Activated gamma-delta T cell treated with Interleukin-2 at 50 U/mL for 16 hours (primary cell): ENCODE measurements around the gene BMX.

Source experiments
- DNase-seq: peaks from one replicate; pipeline ENCODE4 v3.0.0-alpha.2; 2020

The BMX gene

DNA sequence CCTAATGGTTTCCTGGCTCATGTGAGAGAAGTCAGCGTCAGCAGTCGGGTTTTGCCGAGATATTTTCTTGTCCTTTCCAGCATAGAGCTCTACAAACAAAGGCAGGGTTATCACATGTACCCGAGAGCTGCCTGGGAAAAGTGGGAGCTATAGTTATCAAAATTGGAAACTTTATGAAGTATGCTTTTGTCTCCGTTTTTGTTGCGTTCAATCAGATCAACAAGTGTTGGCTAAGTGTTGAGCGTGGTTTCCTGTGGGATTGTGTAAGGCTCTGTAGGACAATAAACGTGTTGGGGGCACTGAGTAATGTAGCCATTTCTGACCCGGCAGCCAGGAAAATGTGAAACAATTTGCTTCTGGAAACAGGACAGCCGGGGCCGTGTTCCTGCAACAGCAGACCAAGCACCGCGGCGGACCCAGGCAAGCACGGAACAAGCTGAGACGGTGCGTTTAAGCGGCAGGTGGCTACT, at the start of gene BMX:
TSS of gene BMX (plus strand) at position 311 of the 470 bp plus-strand sequence. CDS start 7,547 bp downstream, outside the sequence.
- no peak for DNase-seq

DNA sequence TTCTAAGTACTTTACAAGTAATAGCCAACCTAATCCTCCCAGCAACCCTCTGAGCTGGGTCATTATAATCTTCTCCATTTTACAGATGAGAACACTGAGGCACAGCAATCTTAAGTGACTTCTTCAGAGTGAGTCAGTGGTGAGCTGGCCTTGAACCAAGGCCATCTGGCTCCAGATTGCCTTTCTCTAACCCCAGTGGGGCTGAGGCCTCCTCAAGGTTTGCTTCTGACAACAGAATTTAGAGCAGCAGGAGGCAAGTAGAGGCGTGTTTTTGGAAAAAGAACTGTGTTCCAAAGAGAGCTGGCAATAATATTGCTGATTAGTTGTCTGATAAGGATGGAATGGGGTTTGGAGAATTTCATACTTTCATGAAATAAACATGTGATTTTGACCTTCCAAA, 48.7 kb upstream of the BMX start:
- DNase-seq, result no peak

DNA sequence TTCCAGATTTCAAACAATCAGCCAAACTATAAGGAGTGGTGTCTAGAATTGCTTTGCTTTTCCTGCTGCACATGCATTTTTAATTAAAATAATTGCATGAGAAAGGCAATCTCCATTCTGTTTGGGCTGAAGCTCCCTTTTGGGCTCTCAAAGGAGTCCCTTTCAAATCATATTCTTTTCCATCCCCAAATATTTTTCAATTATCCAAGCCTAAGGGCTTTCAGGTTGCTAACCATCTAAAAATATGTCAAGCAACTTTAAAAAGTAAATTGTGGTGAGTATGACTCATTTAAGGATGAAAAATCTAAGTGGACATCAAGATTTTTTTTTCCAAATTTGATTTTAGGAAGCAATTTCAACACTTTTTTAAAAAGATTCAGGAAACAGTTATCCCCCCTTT, 35.9 kb upstream of the BMX start:
- no peak for DNase-seq

DNA sequence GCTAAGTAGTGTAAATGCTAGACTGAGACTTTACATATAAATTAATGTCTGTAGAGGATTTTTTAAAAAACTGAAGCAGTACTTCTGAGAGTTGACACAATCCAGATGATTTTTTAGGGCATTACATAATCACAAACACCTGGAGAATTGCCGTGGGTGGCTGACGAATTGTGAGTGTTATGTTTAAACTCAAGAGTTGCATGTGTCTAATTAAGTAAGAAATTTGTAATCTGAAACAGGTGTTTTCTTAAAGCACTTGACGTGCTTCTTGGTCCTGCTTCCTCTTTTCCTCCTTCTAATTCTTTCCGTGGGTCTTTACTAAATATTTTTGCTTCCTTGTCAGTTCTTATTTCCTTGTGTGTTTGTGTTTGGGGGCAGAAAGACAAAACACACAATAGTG, 35.3 kb upstream of the BMX start:
- DNase-seq, result no peak

- no peak for DNase-seq
Observed at GRCh38 chrX:15465896-15466651, 34.5 kb upstream of the BMX start.

DNA sequence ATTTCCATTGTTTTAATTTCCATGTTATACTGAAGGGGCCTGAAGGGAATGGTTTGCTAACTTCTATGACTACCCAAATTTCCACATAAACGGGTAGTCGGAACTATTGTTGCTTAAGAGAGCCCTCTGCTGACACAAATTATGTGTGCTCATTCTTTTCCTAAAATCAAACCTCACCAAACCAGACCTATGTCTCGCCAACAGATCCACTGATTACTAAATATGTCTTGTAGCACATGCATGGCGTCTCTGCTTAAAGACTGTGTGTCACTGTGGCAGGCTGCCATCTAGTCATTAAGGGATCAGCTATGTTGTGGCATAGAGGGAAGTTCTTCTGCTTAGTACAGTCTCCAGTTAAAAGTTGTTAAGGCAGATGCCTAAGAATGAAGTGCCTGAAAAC, 32.6 kb upstream of the BMX start:
- DNase-seq, result no peak

DNA sequence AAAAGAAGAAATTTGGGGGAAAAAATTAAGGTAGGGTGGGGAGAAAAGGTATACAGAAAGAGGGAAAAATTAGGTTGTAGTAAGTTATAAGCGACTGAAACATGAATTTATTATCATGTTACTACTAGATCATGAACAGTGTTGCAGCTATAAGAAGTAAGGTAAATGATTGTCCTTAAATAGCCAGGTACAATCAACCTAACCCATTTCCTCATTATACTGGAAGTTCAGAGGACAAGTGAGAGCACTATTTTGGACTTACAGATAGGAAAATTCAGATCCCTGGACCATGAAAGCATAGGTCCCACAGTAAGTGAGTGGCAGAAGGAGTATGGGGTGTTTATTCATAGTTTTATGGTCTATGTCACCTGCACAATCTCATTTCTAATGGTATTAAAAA, 31.0 kb upstream of the BMX start:
- DNase-seq, result no peak

- DNase-seq, result peak; percentile 46
Observed at GRCh38 chrX:15471028-15471427, 29.6 kb upstream of the BMX start.

- no peak for DNase-seq
Observed at GRCh38 chrX:15472531-15472930, 28.1 kb upstream of the BMX start.

DNA sequence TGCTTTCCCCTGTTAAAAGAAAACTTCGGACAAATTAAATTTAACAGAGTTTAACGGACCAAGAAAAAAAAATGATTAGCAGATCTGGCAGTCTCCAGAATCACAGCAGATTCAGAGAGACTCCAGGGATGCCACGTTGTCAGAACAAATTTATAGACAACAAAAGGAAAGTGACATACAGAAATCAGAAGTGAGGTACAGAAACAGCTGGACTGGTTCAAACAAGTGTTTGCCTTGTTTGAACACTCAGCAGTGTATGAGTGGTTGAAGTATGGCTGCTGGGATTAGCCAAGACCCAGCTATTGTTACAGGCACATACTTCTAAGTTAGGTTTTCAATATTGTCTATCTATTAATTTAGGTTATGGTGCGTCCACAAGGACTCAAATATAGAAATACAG, 26.6 kb upstream of the BMX start:
- no peak for DNase-seq

- DNase-seq, result no peak
Observed at GRCh38 chrX:15475021-15475420, 25.6 kb upstream of the BMX start.

DNA sequence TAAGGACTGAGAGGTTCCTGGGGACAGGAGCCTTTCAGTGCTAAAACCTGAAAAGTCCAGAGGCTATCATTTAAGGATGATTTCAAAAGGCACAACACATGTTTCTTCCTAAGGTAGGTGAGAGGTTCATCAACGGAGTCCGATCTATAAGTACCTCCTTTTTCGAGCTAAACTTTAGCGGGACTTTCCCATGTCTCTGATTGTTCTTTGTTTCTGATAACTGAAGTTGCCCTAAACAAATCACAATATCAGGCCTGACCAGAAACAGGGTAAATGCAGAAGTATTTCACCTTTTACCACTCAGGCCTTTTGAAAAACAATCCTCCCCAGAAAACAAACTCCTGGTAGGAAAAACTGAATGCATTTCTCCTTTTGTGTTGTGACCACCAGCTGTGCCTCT, 25.1 kb upstream of the BMX start:
- no peak for DNase-seq

GRCh38 chrX:15483891-15484290, 16.7 kb upstream of the BMX start:
- DNase-seq, result no peak

DNA sequence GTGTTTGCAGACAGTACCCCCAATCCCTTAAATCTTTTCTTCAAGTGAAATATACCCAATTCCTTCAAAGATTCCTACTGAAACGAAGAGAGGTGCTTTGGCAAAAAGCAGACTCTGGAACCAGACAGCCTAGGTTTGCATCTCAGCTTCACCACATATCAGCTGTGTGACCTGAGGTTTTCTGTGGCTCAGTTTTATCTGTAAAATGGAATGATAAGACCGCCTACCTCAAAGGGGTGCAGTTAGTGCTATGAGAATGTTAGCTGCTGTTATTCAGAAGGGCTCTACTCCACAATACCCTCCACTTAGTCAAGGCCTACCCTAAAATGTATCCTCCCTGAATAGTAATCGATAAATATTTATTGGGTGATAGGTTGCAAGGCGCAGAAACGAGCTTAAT, 8.1 kb upstream of the BMX start:
- DNase-seq, result no peak

GRCh38 chrX:15493118-15493962, 7.3 kb upstream of the BMX start, which contains the start of gene PIR:
Gene PIR, minus strand, starts transcription at chrX:15493333. Its CDS starts 2,076 bp downstream, at chrX:15491257.
- peak; percentile 26 for DNase-seq

- no peak for DNase-seq
Observed at GRCh38 chrX:15495801-15496200, 4.8 kb upstream of the BMX start.

GRCh38 chrX:15496824-15497223, 3.8 kb upstream of the BMX start:
- DNase-seq, result no peak

GRCh38 chrX:15497865-15498264, 2.7 kb upstream of the BMX start:
- DNase-seq, result peak; percentile 48

- no peak for DNase-seq
Observed at GRCh38 chrX:15498741-15499140, 1.9 kb upstream of the BMX start.

GRCh38 chrX:15499976-15500375, 631 bp upstream of the BMX start:
- DNase-seq, result no peak

DNA sequence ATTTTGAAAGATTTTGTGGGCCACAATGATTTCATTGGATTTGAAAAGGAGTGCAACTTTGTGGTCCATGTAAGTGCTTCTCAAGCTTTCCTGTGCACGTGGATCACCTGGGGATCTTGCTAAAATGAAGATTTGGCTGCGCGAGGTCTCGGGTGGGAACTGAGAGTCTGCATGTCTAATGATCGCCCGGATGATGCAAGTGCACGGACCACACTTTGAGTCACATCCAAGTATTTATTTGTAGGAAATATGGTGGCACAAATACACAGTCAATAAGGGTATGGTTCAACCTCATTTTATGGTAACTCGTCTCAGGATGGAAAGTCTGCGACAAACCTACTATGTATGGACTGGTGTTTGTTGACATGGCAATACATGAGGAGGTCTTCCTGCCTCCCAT, 899 bp downstream of the BMX start:
- DNase-seq, result no peak

DNA sequence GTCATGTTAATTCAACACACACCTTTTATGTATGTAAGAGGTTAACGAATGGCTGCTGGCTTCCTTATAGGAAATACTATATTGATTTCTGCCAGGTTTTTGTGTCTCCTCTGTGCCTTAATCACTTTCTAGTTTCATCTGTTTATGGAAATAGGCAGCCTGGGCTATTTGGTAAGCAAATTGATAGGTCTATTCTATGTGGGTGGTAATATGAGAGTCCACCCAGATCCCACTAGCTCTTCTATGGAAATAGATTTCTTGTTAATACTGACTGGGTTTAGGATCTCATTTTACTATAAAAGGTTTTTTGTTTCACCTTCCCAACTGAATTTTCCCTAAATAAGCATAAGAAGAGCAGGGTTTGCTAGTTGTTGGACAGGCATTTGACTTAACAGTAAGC, 4.1 kb downstream of the BMX start:
- DNase-seq, result no peak

GRCh38 chrX:15505101-15505500, 4.5 kb downstream of the BMX start:
- DNase-seq, result no peak

DNA sequence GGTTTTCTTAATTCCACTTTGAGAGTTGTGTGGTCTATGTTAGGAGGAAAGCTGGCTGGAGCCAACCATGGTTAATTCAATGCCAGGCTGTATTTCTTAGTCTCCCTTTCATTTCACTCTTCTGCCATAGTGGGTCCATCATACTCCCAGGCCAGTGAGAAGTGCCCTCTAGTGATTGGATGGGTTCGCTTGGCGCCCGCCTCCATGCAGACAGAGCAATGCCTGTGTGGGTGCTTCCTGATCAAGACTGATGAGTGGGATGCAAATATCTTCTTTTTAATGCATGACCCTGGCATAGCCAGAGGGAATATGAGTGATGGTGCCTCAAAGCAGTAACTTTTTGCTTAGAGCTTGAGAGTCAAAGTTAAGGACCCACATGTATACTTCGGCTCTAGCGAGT, 6.4 kb downstream of the BMX start:
- DNase-seq, result no peak
